Endodermal cell (in vitro differentiated cells): ENCODE data around the gene SCGB3A2. TPM values are rescaled to one million over a fixed set of nuclear protein-coding genes. Genes with fewer than 3 reads are reported as not detected.
A peak's percentile ranks its signal among the peaks of the same experiment; 100 is the strongest.

Experiments used
- DNase-seq: peaks from one replicate; pipeline ENCODE4 v3.0.0-alpha.2; 2017
- H3K27ac ChIP-seq: 2 replicates; pipeline ENCODE4 v1.5.1; 2013; ENCODE audit warnings: mild to moderate bottlenecking, low read depth, low read length, moderate library complexity
- H3K27me3 ChIP-seq: 2 replicates; pipeline ENCODE4 v1.6.1; 2013; ENCODE audit warnings: mild to moderate bottlenecking, low read length, moderate library complexity; ENCODE audit not compliant: insufficient read depth, control insufficient read depth, poor library complexity, severe bottlenecking
- H3K36me3 ChIP-seq: 2 replicates; pipeline ENCODE4 v1.7.0; 2013; ENCODE audit warnings: mild to moderate bottlenecking, low read length, moderate library complexity; ENCODE audit not compliant: control insufficient read depth, insufficient read depth
- H3K4me1 ChIP-seq: one replicate; pipeline ENCODE4 v1.7.0; 2013; ENCODE audit warnings: low read length; ENCODE audit not compliant: control insufficient read depth, insufficient read depth
- H3K4me3 ChIP-seq: 2 replicates; pipeline ENCODE4 v1.5.1; 2013; ENCODE audit warnings: mild to moderate bottlenecking, low read length, moderate library complexity
- H3K9ac ChIP-seq: 2 replicates; pipeline ENCODE4 v1.6.1; 2013; ENCODE audit warnings: mild to moderate bottlenecking, low read length, moderate library complexity; ENCODE audit not compliant: poor library complexity, severe bottlenecking; ENCODE audit errors: extremely low read depth
- H3K9me3 ChIP-seq: 2 replicates; pipeline ENCODE4 v1.6.1; 2013; ENCODE audit warnings: mild to moderate bottlenecking, low read length, moderate library complexity; ENCODE audit not compliant: control insufficient read depth
- H3K27ac Mint-ChIP-seq: 2 replicates; pipeline ENCODE4 v1.8.0; 2020; ENCODE audit warnings: mixed read lengths
- H3K27me3 Mint-ChIP-seq: 2 replicates; pipeline ENCODE4 v1.8.0; 2021; ENCODE audit warnings: mild to moderate bottlenecking, mixed read lengths; ENCODE audit not compliant: insufficient read depth
- H3K36me3 Mint-ChIP-seq: 2 replicates; pipeline ENCODE4 v1.8.0; 2020; ENCODE audit warnings: low read depth, mixed read lengths
- H3K4me1 Mint-ChIP-seq: 2 replicates; pipeline ENCODE4 v1.8.0; 2020; ENCODE audit warnings: mixed read lengths
- H3K4me3 Mint-ChIP-seq: 2 replicates; pipeline ENCODE4 v1.8.0; 2020; ENCODE audit warnings: mild to moderate bottlenecking, moderate library complexity, mixed read lengths
- H3K9me3 Mint-ChIP-seq: 2 replicates; pipeline ENCODE4 v1.8.0; 2020; ENCODE audit warnings: mild to moderate bottlenecking, mixed read lengths
- CTCF ChIP-seq: fragments of 200-600 bp; sonication (generic); conservative IDR thresholded peaks from 2 replicates; pipeline ENCODE4 v1.5.0; 2021; ENCODE audit warnings: antibody characterized with exemption, mild to moderate bottlenecking
- WGBS, 2 experiments: methylation state at CpG; one replicate each; pipeline versions ENCODE4 v1.1.5 to v1.1.7; 2013; ENCODE audit warnings: missing lambda C conversion rate in 2 of 2, mixed read lengths in 1 of 2; ENCODE audit not compliant: insufficient coverage in 1 of 2, insufficient read length in 1 of 2; 5-methylcytosine and 5-hydroxymethylcytosine counted together
- total RNA-seq, 2 donors: library from RNA; stranded (reverse); fragmentation: NEBNext Ultra II Directional in 1 of 2; extraction: Animal tissue kit (Norgen Biotek cat#: 25700) in 1 of 2; gene quantifications; 2 replicates in 1 of 2; 3 replicates in 1 of 2; pipeline ENCODE4 v1.2.1, GENCODE V29; 2021

SCGB3A2 gene
- total RNA-seq, 2 donors from 2014 or later: 1.1 to 18.7 TPM

- Mint-ChIP-seq H3K36me3 (no peaks in the 10 kb centered on the region), H3K4me3 (no peak overlapping the region), H3K9me3 (no peaks in the 10 kb centered on the region), H3K27ac (no peak overlapping the region), H3K27me3 (no peaks in the 10 kb centered on the region), H3K4me1 (peaks cover 51% of the 10 kb centered on the region)
- 88% methylated on average over 1 of the region's 1 CpG; no CpG with 5 or more reads in 1 of the 2 experiments for WGBS, 2 experiments
- H3K36me3 ChIP-seq: no peaks in the 10 kb centered on the region
- no peak for TF ChIP-seq CTCF
- no peak overlapping the region for H3K27ac ChIP-seq
- H3K9me3 ChIP-seq: no peaks in the 10 kb centered on the region
- H3K9ac ChIP-seq: no peak overlapping the region
- H3K4me1 ChIP-seq: no peaks in the 10 kb centered on the region
- H3K4me3 ChIP-seq: no peak overlapping the region
- H3K27me3 ChIP-seq: no peaks in the 10 kb centered on the region
- DNase-seq: no peak
These were observed 19.9 kb upstream of the SCGB3A2 start for GRCh38 chr5:147858565-147858964.

GRCh38 chr5:147859962-147860640 is 18.4 kb upstream of the SCGB3A2 start:
- Histone ChIP-seq H3K9ac (no peak overlapping the region), H3K27ac (no peak overlapping the region), H3K9me3 (no peaks in the 10 kb centered on the region), H3K27me3 (no peaks in the 10 kb centered on the region), H3K36me3 (no peaks in the 10 kb centered on the region), H3K4me1 (peaks cover 2% of the 10 kb centered on the region), H3K4me3 (no peak overlapping the region)
- DNase-seq: peak; percentile 65
- Mint-ChIP-seq H3K9me3 (no peaks in the 10 kb centered on the region), H3K27me3 (no peaks in the 10 kb centered on the region), H3K36me3 (no peaks in the 10 kb centered on the region), H3K4me1 (peaks cover 64% of the 10 kb centered on the region), H3K4me3 (no peak overlapping the region), H3K27ac (peak overlapping the region; percentile 45)
- TF ChIP-seq CTCF: no peak
- 95 to 100% methylated on average over 2 to 3 of the region's 3 CpGs for WGBS, 2 experiments

- peak; percentile 54 for DNase-seq
- no peak overlapping the region for H3K27ac ChIP-seq
- Mint-ChIP-seq H3K27me3 (no peaks in the 10 kb centered on the region), H3K9me3 (no peaks in the 10 kb centered on the region), H3K4me3 (no peak overlapping the region), H3K4me1 (peaks cover 67% of the 10 kb centered on the region), H3K36me3 (no peaks in the 10 kb centered on the region), H3K27ac (peak overlapping the region; percentile 45)
- no peaks in the 10 kb centered on the region for H3K9me3 ChIP-seq
- H3K27me3 ChIP-seq: no peaks in the 10 kb centered on the region
- H3K9ac ChIP-seq: no peak overlapping the region
- TF ChIP-seq CTCF: no peak
- H3K4me1 ChIP-seq: peaks cover 2% of the 10 kb centered on the region
- H3K36me3 ChIP-seq: no peaks in the 10 kb centered on the region
- 81% methylated on average over 1 of the region's 1 CpG; no CpG with 5 or more reads in 1 of the 2 experiments for WGBS, 2 experiments
- H3K4me3 ChIP-seq: no peak overlapping the region
These were observed 17.9 kb upstream of the SCGB3A2 start for GRCh38 chr5:147860641-147861025.
